Activated CD8-positive, alpha-beta memory T cell treated with anti-CD3 and anti-CD28 coated beads, Interleukin-2, amount 50 U/mL, for 1 hour (primary cell): Measurements from ENCODE around the gene BCAS1.

Experiments used
- DNase-seq: peaks from one replicate; pipeline ENCODE4 v3.0.0-alpha.2; 2020; ENCODE audit errors: extremely low read depth

Gene BCAS1

DNA sequence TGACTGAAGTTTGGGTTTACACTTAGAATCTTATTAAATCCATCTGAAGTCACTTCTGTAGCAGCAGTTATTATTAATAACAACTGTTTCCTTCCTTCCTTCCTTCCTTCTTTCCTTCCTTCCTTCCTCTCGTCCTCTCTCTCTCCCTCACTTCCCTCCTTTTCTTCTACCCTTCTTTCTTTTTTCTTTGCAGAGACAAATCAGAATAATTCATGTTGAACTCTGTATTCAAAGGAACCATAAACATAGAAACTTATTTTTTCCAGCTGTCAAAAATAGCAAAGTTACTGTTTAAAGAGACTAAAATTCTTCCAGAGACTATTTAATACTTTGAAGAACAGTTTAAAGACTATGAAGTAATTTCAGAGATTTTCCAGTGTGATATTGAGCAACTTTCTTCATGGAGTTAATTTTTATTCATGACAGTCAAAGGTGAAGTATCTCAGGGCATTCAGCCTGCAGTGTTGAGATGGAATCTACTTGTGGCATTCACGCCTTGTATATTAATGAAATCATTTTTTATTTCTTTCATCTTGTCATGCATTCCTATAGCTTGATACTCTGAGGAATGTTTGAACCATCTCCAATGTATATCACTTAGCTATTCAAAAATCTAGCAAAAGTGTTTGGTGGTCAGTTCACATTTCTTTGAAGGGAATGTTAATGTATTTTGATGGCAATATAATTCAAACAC lies 109.7 kb downstream of the BCAS1 start:
- DNase-seq, result no peak

DNA sequence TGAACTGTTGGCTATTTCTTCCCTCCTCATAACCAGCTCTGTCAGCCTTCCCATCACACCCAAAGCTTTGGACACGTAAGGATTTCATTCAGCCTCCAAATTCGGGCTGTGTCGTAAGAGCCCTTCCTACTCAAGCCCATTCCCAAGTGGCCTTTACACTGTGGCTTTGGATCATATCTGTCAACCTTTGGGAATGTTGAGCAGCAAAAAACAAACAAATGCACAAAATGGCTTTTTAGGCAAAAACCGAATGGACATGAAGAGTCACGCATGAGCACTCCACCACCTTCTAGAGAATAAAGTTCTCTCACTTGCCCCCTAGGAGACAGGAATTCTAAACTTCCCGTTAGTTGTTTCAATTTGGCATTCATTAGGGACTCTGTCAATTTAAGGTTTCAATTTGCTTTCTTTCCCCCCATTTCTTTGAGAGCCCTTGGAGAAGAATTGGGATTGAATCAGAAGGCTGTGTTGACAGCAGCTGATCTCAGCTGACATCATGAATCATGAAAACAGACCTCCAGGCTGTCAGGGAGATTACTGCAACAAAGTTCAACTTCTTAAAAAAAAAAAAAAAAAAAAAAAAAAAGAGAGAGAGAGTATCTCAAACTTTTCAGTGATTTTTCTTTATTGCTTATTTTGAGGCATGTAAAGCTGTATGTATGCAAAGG lies 110.3 kb downstream of the BCAS1 start:
- no peak for DNase-seq

DNA sequence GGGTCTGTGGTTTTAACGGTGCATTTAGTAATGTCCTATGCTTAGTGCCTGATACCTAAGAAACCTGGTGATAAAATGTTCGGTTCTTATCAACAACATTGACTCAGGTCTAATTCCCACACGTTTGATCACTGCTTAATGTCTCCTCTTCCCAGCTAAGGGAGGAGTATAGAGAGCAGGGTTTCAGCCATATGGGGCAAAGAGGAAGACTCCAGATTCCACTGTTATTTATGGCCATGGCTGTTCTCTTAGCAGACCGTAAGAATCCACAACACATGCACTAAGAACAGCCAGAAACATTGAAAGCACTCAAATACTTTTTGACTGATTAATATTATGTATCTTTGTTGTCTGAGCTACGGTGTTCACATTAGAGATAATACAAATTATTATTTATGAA lies 112.1 kb downstream of the BCAS1 start:
- DNase-seq, result no peak

DNA sequence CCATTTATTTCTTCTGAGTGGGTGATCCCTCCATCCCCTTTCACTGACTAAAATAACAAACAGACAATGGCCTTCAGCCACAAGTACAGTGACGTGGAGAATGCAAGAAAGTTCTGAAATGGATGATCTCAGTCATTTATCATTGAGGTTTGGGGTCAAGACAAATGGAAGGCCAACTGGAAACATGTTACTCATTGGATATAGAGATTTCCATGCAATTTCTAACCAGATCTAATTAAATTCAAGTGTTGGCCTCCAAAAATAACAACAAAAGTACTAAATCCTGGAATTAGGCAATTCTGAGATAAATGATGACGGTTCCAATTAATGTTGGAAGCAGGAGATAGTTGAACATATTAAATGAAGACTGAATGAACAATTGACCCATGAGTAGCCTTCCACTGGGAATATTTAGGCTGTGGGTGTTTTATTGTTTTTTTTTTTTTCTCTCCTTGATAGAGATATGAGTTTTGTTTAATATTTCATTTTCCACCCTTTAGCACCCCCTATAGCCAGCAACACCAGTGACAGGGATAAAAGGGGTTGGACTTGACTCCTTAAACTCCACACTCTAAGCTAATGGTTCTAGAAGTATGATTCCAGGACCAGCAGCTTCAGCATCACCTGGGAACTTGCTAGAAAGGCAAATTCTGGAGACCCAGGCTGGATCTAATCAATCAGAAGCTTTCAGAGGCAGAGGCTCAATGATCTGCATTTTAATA lies 112.8 kb downstream of the BCAS1 start:
- DNase-seq, result no peak

DNA sequence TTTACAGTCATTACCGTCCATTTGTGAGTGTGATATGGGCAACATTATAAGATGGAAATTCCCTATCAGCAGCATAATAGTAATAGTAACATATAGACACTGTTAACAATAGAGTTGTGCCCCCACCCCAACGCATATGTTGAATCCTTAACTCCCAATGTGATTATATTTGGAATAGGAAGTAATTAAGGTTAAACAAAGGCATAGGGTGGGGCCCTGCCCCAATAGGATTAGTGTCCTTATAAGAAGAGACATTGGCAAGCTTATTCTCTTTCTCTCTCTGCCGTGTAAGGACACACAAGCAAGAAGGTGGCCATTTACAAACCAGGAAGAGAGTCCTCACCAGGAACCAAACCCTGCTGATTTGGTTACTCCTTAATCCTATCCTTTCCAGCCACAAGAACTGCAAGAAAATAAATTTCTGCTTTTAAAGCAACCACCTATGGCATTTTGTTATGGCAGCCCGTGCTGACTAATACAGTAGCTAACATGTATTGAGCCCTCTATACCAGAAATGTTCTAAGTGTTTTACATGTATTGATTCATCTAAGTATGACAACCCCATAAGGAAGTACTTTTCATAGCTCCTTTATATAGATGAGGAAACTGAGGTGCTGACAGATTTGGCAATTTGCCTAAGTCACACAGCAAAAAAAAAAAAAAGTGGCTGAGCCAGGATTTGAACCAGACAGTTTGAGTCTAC lies 114.2 kb downstream of the BCAS1 start:
- no peak for DNase-seq

DNA sequence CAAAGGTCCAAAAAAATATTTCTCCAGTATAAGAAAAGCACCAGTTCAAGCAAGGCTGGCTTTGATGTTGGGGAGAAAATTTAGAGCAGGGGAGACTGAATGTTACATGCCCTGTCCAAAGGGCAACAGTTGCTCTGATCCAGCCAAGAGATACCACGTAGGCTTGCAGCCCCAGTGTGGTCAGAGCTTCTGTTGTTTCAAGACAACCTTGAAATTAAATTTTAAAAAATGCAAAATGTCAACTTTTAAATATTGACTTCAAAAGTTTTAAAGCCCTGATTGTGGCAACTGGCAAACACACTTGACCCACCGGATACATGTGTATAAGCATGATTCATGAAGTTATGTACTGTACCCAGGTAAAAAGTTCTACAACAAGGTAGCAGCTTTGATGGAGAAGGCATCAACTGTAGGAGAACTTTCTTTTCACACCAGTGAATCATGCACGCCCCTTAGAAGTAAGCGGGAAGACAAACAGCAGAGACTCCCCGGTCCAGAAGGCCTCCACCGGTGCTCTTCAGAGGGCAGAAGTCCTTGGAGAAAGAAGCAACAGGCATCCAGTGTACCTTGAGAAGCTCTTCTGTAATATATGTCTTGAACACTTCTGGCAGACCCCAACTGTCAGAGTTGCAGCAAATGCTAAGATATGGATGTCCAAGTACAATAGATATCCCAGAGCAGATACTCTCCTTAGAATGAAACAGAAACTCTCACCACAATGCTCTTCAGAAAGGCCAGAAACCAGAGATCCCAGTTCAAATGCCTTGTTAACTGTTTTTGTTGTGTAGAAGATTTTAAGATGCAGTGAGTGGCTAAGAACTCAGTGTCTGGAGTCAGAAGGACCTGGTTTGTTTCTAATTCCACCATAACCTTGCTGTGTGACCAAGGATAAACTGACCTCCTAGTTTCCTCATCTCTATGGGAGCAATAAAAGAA lies 115.4 kb downstream of the BCAS1 start:
- no peak for DNase-seq

DNA sequence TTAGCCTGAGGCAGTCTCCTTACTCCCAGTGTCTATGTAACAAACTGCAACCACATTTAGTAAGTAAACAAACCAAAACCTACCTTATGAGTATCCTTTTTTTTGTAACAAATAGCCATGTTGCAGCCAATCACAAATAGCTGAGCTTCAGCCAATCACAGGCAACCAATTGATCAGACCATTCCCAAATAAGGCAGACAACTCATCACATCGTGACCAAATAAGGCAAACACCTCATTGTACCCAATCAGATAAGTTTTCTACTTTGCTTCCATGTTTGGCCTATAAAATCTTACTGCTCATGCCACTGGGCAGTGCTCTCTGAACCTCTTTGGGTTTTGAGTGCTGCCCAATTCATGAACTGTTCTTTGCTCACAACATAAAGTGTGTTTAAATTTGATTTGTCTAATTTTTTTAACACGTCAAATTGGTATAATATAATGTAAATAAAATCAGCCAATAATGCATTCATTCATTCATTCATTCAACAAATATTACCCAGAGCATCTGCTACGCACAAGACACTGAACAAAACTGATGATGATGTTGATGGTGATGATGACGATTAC lies 117.8 kb downstream of the BCAS1 start:
- no peak for DNase-seq

DNA sequence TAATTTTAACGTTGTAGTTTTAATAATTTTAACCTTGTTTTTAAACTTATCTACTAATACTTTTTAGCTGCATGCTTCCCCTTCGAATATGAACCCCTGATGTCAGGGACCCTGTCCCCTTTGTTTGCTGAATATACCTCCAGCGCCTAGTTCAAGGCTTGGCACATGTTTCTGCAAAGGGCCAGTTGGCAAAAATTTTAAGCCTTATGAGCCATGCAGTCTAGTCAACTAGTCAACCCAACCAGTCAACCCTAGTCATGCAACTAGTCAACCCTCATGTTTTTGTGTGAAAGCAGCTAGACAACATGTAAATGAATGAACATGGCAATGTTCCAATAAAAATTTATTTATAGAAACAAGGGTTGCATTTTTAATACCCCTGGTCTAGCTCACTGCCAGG lies 119.8 kb downstream of the BCAS1 start:
- no peak for DNase-seq

DNA sequence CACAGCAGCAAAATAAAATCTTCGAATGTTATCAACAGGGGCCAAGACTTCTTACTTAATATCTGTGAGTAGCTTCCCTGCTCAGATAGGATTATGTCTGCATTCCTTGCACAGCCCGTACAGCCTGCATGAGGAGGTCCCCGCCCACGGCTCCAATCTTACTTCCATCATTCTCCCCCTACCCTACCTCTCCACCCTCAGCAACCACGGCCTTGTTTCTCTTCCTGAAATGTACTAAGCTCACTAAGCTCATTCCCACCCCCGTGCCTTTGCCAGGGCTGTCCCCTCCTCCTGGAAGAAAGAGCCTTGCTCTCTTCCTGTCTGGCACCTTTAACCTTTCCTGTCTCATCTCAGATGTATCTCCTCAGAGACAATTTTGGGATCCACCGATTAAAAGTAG lies 120.4 kb downstream of the BCAS1 start:
- DNase-seq, result no peak

DNA sequence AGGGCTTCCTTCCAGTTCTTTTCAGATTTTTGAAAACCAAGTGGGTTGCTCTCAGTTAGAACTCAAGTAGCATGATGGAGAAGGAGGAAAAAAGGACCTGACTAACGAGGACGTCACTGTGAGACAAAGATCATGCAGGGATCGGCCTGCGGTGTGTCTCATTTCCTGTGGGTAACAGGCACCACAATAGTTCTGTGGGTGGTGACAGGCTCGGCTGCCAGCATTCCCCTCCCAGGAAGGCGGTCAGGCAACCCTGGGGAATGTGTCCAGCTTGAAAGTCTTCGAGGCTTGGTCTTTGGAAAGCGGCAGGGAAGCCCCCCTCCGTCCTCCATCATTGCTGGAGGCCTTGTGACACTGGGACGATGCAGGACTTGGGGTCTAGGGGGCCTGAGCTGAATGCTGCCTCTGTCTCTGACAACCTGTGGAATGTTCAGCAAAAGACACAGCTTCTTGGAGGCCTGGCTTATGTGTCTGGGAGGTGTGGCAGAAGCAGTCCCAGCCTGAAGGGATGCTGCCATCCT lies 121.0 kb downstream of the BCAS1 start:
- DNase-seq, result peak; percentile 57

DNA sequence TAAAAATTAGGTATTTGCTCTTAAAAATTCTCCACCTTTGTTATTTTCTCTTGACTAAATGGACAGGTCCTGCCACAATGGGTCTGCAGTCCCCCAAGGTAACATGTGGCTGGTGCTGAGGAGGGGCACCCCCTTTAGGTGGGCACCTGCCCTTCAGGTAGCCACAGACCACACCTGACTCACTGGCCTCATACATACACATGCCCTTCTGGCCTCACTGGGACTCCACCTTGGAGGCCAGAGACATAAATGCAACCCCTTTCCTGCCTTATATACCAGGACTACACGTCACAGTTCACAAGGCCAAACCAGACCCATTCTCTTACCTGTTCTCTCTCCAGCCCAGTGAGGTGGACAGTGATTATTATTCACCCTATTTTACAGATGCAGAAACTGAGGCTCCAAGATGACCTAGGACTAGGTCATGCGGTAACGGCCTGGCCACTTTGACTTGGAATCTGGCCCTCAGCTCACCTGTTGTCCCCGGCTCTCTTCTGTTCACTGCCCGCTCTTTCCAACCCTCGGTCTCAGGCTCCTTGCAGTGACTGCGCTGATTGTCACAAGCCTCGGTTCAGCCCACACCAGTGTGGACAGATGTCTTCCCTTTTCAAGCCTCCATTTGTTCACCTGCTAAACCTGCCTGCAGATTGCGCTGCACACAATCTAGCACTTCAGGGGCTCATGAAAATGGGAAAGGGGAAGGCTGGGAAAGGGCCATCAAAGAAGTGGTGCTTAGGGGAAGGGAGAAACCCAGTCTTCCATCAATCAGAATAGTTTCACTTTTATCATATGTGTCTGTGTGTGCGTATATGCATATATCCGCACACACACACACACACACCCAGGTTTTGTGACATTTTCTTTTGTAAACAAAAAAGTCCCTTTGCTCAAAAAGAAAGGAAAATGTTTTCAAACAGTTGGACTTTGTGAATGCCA lies 121.7 kb downstream of the BCAS1 start:
- no peak for DNase-seq

DNA sequence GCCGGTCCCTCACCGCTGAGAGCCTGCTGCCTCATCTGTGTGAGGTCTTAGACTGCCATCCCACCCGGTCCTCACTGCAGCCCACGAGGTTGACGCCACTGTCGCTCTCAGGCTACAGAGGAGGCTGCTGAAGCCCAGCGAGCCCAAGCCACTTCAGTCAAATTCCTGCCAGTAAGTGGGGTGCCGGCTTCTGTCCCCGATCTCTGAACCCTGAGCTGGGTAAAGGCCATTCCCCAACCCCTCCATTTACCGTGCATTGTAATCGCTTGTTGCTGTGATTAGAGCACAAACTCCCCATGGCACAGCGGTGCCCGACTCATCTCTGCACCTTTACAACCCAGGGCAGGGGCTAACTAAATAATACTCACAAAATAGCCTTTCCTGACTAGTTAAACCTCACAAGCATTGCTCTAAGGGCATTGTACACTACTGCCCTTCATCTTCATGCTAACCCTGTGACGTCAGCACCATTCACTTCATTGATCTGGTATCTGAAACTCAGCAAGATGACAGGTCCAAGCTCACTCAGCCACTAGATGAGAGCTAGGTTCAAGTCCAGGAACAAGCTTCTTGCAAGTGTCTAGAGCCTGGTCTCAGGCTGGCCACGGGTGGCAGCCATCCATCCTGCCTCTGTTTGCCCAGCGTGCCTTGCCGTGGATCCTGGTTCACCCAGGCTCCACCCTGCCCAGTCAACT lies 122.7 kb downstream of the BCAS1 start:
- DNase-seq, result no peak

DNA sequence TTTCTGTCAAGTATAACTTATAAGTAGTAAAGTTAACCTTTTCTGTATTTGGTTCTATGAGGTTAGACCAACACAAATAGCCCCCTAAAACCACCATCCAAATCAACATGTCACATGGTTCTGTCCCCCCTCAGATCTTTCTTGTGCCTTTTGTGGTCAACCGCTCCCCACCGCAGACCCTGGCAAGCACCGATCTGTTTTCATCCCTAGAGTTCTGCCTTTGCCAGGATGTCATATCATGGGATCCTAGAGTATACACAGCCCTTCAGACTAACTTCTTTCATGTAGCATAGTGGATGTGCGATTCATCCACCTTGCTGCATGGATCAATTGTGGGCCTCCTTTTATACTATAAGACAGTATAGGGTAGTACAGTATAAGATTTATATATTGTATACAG lies 124.3 kb downstream of the BCAS1 start:
- no peak for DNase-seq

DNA sequence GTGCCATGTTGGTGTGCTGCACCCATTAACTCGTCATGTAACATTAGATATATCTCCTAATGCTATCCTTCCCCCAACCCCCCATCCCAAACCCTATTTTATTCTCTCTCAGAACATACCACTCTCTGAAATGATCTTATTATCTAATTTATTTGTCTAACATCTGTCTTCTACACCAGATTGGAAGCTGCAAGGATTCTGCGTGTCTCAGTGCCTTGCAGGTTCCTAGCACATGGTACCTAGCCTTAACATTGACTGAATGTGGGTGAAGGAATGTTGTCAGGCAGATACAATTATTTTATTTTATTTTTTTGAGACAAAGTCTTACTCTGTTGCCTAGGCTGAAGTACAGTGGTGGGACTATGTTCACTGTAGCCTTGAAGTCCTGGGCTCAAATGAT lies 124.9 kb downstream of the BCAS1 start:
- no peak for DNase-seq

DNA sequence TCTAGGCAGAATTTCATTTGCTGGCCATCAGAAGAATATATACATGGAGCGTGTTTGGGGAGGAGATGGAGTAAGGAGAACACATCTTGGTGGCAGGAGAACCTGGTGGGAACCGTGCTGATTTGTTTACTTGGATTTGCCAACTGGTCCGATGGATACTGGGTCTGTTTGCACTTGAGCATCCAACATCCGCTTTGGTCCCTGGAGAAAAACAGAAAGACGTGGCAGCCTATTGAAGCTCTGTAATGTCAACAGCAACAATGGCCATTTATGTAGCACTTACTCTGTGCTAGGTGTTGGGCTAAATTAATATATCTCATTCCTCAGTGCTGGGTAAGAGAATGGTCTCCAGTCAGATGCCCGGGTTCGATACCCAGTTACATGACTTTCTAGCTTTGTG lies 125.6 kb downstream of the BCAS1 start:
- DNase-seq, result no peak

DNA sequence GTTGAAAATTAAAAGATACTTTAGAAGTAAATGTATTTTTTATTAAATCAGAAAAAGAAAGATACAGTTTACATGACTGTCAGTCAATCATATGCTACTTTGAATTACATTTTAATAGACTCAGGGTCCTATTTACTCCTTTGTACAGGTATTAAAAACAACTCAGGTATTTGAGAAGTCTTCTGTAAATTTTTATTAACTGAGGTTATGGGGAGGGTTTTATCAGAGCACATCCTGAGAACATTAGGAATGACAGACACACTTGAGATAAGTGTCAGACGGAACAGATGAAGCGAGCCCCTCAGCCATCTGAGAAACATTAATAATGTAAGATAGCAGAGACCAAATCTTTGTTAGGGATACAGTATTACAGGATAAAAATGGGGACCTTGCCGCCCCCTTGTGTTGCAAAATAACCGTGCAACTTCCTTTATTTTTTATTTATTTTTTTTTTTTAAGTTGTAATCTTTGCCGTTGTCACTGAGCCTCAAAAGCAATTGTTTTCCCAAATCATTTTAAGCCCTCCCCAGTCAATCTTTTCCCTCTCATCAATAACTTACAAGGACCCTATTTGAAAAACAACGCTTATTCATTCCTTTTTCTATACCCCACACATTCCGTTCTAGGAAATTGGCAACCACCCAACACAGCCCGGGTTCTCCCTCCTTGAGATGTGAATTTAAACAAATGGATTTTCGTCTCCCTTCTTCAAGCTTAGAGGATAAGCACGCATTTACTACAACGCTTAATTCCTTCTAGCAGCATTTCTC lies 126.7 kb downstream of the BCAS1 start:
- DNase-seq, result no peak

DNA sequence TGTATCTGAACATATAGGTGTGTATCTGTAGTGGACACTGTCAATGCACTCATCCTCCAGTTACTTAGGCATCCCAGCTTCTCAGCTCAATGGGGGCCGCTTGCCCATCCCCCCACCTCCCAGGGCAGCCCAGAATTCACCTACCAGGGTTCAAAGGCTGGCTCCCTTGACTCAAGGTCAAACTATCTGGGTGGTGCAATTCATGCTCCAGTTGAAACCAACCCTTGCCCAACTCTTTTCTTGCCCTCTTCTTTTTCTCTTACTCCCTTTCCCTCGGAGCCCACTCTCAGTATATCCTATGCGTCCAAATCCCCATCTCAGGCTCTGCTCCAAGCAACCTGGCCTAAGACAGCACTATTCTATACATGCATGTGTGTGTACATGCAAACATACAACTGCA lies 127.4 kb downstream of the BCAS1 start:
- DNase-seq, result no peak

DNA sequence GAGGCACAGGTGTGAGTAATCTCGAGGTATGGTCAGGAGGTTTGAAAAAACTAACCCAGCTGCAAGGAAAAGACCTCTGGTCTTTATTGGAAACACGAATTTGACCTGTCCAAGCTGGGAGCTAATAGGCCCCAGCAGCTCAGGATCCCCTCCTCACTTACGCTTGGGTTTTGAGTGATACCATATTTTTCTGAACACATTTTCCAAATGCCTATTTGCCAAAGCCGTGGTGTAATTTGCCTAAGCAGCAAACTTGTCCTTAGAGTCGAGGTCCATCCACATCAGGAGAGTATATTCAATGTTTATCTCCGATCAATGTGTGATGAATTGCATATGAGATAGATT lies 128.0 kb downstream of the BCAS1 start:
- no peak for DNase-seq
